ENCODE results near the gene LCN1.
"Not testable (repeated sequence)": the region's sequence is repeated elsewhere in the genome, so short reads cannot be mapped to it uniquely, and the experiment has no call there.

Gene LCN1

GRCh38 chr9:135505406-135506187 is 15.6 kb upstream of the LCN1 start:
- DNase-seq: no peak

- no peak for DNase-seq
These were observed 14.7 kb upstream of the LCN1 start for GRCh38 chr9:135506327-135507103.

- no peak for DNase-seq
These were observed 13.9 kb upstream of the LCN1 start for GRCh38 chr9:135507104-135508035.

- no peak for DNase-seq
These were observed 12.9 kb upstream of the LCN1 start for GRCh38 chr9:135508211-135508820.

DNA sequence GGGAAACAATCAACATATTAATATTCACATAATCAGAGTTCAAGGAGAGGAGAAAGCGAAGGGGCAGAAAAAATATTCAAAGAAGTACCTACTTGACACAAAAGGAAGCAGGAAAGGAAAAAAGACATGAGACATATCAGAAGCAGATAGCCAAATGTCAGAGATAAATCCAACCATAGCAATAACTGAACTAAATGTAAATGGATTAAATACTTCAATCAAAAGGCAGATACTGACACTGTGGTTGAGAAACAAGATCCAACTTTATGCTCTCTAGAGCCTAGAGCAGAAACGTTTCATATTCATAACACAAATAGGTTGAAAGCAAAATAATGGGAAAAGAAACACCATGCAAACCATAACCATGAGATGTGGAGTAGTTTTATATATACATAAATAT is 11.8 kb upstream of the LCN1 start:
- DNase-seq: no peak

GRCh38 chr9:135512241-135512603 is 9.0 kb upstream of the LCN1 start:
- DNase-seq: no peak

DNA sequence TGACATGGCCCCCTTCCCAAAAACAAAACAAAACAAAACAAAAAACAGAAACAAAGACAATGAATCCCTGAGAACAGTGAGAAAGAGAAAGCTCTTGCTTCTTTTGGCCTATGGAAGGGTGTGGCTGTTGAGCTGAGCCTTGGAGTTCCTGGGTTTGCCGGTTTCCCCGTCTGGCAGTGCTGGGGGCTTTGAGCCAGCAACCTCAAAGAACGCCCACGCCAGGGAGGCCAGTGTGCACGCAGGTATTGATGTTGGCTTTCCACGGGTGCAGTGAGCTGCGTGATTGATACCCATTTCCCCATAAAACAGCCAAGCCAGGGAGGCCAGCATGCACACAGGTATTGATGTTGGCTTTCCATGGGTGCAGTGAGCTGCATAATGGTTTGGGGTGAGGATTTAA is 8.3 kb upstream of the LCN1 start:
- DNase-seq: no peak

DNA sequence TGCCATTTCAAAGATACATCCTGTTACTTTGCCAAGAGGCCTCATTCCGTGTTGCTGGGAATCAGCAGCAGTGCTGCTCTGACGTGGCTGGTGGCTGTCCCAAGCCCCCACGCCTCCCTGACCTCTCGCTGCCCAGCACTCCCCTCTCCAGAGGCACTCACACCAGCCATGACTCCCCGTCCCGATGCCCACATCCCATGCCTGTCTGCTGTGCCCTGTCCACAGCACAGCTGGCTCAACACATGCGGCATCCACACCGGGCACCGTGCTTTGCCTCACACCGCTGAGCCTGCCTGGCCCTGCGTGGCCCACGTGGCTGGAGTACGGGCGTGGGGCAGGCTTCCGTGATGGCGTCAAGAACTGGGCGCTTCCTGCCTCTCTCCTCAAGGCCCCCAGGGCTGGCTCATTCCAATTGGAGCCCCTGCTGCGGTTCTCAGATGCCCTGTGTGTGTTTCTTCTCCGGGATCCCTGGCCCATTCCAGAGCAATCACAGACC is 7.8 kb upstream of the LCN1 start:
- DNase-seq: no peak

- DNase-seq: not testable (repeated sequence)
These were observed 7.3 kb upstream of the LCN1 start for GRCh38 chr9:135513906-135514305.

DNA sequence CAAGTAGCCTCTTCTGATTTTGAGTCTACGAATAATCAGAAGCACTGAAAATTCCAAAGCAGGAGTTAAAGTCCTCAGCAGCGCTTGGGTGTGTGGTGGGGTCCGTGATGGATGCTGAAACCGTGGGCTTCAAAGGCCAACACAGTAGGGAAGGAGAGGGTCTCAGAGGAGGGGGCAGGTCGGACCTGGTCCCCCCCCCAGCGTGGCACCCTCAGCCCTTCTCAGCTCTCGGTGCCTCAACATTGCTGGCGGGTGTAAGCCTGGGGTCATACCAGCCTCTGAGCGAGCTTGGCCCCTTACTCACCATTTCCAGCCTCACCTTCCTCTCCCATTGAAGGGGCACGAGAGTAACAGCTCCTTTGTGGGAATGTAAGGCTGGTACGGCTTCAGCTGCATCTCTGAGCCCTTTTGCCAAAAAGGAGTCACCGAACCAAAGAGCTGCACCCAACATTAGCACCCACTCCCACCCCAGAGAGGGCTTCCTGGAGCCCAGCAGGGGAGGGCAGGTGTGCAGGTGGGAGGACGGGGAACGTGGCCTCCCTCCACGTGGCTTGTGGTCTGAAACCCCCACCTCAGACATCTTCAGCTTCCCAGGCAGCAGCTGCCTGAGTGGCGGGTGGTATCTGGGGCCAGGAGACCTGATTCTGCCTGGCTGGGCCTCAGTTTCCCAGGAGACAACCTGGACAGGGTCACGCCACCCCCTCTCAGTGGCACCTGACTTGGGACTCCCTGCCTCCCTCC is 6.7 kb upstream of the LCN1 start:
- DNase-seq: no peak

DNA sequence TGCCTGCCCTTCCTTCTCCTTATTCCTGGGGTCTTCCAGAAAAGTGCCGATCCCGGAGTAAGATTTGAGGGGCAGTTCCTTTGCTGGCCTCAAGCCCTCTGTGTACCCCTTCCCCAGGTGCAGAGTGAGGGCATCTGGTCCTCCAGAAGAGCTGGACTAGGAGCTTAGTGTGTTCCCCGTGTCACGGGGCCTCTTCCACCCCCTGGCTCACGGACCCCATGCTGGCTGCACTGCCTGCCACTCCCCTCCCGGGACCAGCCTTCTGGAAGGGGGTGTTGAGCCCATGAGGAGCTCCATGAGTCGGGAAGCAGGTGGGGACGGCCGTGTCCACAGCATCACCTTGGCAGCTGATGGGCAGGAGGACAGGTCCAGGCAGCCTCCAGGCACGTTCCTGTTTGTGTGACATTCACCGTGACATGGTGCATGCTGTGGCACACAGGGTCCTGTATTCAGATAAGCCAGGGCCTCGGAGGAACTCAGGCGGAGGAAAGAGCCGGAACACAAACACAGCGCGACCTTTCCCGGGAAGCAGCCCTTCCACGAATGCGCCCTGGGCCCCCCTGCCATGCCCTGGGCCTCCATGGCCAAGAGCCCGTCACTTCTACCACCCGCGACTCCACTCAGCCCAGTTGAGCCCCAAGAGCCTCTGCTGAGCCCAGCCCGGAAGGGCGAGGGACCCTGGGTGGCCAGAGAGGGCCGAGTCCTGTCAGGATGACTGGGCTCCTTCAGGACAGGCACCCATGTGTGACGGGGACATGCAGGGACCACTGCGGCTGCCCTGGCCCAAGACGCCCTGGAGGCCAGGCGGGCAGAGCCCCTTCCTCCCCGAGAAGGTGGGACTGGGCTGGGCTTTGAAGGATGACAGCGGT is 5.9 kb upstream of the LCN1 start:
- no peak for DNase-seq

- DNase-seq: no peak
These were observed 4.9 kb upstream of the LCN1 start for GRCh38 chr9:135516132-135516860.

- DNase-seq: no peak
These were observed 3.8 kb upstream of the LCN1 start for GRCh38 chr9:135517407-135517822.

GRCh38 chr9:135519179-135519971 is 1.9 kb upstream of the LCN1 start:
- DNase-seq: no peak

DNA sequence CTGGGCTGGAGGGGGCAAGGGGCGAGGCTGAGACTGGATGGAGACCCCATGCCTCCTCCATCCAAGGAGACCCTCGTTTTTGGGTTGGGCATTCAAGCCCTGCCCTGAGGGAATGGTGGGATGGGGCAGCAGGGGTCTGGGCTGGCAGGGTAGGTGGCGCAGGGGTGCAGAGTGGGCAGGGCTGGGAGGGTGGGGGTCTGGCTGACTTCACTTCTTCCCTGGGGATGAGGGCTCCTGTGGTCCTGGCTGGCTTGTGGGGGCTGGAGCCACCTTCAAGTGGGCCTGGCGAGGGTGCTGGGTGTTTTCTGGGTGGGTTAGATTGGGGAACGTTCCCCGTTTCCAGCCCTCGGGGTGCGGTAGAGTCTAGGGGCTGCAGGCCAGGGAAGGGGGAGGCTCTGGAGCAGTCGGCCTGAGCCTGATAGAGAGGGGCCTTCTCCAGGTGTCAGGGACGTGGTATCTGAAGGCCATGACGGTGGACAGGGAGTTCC is 412 bp downstream of the LCN1 start:
- DNase-seq: no peak

- no peak for DNase-seq
These were observed 1.1 kb downstream of the LCN1 start for GRCh38 chr9:135522137-135522877.

DNA sequence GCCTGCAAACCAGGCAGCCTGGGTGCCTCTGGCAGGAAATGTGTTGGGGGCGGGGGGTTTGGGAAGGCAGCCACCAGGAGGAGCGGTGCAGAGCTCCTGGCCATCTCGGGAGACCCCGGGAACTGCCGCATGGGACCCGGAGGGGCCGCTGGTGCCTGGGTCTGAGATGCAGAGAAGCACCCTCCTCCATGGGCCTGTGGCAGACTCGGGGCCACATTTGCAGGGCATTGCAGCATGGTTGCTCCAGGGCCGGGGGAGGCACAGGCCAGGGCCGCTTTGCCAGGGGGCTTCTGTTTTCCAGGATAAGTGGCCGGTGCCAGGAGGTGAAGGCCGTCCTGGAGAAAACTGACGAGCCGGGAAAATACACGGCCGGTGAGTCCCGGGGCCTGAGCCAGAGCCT is 1.7 kb downstream of the LCN1 start:
- no peak for DNase-seq

- no peak for DNase-seq
These were observed 2.4 kb downstream of the LCN1 start for GRCh38 chr9:135523521-135524129.

Data from stimulated activated CD4-positive, alpha-beta T cell treated with anti-CD3 and anti-CD28 coated beads, Interleukin-12 subunit alpha, Interleukin-12 subunit beta, amount 100 ng/mL, for 4 hours (primary cell).